Activated CD8-positive, alpha-beta T cell treated with anti-CD3 and anti-CD28 coated beads for 36 hours (primary cell): ENCODE data around the gene C1orf21. TPM values are rescaled to one million over a fixed set of nuclear protein-coding genes. Genes with fewer than 3 reads are reported as not detected.

Source experiments
- ATAC-seq: fragments of 200-7000 bp; cut with Tn5 transposase; one replicate; pipeline ENCODE4 v1.10.0; 2021; ENCODE audit warnings: mild to moderate bottlenecking, moderate library complexity
- CTCF ChIA-PET: fragments of 350-600 bp; sonication (Branson Sonifier 250); formaldehyde crosslinking; loops from one replicate; lab custom pipeline; 2021; ENCODE audit warnings: antibody characterized with exemption; lab: Charles Lee
- POLR2A ChIA-PET: fragments of 350-600 bp; sonication (Branson Sonifier 250); formaldehyde crosslinking; loops from one replicate; lab custom pipeline; 2021; ENCODE audit warnings: antibody characterized with exemption; lab: Charles Lee
- DNase-seq: peaks from one replicate; pipeline ENCODE4 v3.0.0-alpha.2; 2020
- H3K27ac Mint-ChIP-seq: one replicate; pipeline ENCODE4 v1.8.0; 2021; ENCODE audit warnings: mild to moderate bottlenecking, mixed read lengths
- H3K27me3 Mint-ChIP-seq: one replicate; pipeline ENCODE4 v1.8.0; 2021; ENCODE audit warnings: mixed read lengths
- H3K36me3 Mint-ChIP-seq: one replicate; pipeline ENCODE4 v1.8.0; 2021; ENCODE audit warnings: low read depth, mixed read lengths
- H3K4me1 Mint-ChIP-seq: one replicate; pipeline ENCODE4 v1.8.0; 2021; ENCODE audit warnings: low read depth, mixed read lengths
- H3K4me3 Mint-ChIP-seq: one replicate; pipeline ENCODE4 v1.8.0; 2021; ENCODE audit warnings: mild to moderate bottlenecking, moderate library complexity, mixed read lengths
- H3K9me3 Mint-ChIP-seq: one replicate; pipeline ENCODE4 v1.8.0; 2021; ENCODE audit warnings: mixed read lengths
- CTCF ChIP-seq: fragments of 200-600 bp; IDR thresholded peaks from one replicate; pipeline ENCODE4 v1.8.0; 2022; ENCODE audit warnings: antibody characterized with exemption, mild to moderate bottlenecking
- intact Hi-C: fragments of 100-400 bp; cut with micrococcal nuclease; formaldehyde crosslinking; loops from one replicate; pipeline ENCODE4 v1.10.0; 2022
- total RNA-seq, 2 experiments: library from RNA; stranded (reverse); gene quantifications; one replicate each; pipeline ENCODE4 v1.2.3, GENCODE V29; 2021

Gene C1orf21
- total RNA-seq, 2 experiments from 2014 or later: 3.8 to 4.6 TPM

GRCh38 chr1:184437291-184437690 lies 50.5 kb downstream of the C1orf21 start:
- ChIA-PET CTCF (no interaction called here), POLR2A (no interaction called here)
- DNase-seq: no peak
- ATAC-seq: no peak
- Mint-ChIP-seq H3K27ac (no peak overlapping the region), H3K27me3 (no peaks in the 10 kb centered on the region), H3K4me1 (no peaks in the 10 kb centered on the region), H3K9me3 (no peaks in the 10 kb centered on the region), H3K4me3 (no peak overlapping the region), H3K36me3 (no peaks in the 10 kb centered on the region)
- intact Hi-C loops: no loop called here
- no peak for TF ChIP-seq CTCF

DNA sequence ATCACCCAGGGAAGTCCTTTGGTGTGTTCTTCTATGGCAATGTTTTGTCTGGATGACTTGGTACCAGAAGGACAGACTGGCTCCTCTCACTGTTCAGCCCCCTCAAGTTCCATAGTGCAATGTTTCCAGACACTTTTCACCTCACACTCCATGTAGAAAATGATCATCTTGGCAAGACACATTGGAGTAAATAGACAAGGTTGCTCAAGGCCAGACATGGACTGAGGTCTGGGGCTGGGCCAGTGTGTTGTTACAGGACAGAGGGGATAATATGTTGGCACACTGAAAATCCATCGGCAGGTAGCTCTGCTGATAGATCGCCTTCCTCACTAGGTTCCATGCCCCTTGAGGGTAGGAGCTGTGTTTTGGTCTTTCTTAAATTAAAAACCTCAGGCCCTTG lies 51.5 kb downstream of the C1orf21 start:
- Mint-ChIP-seq H3K9me3 (no peaks in the 10 kb centered on the region), H3K4me3 (no peak overlapping the region), H3K36me3 (no peaks in the 10 kb centered on the region), H3K27ac (no peak overlapping the region), H3K27me3 (no peaks in the 10 kb centered on the region), H3K4me1 (no peaks in the 10 kb centered on the region)
- POLR2A ChIA-PET: no interaction called here
- intact Hi-C loops: no loop called here
- no peak for ATAC-seq
- TF ChIP-seq CTCF: no peak
- DNase-seq: no peak
- CTCF ChIA-PET: no interaction called here

- intact Hi-C loops: no loop called here
- CTCF ChIA-PET: interaction anchor here (0.8 kb wide), 1 partner anchor 104 kb away, joined by 3 read pairs; no protein-coding TSS in a partner anchor
These were observed 55.4 kb downstream of the C1orf21 start for GRCh38 chr1:184442260-184442659.

GRCh38 chr1:184443201-184443600 lies 56.4 kb downstream of the C1orf21 start:
- intact Hi-C loops: no loop called here
- H3K27ac Mint-ChIP-seq: no peak overlapping the region
- ChIA-PET POLR2A (no interaction called here), CTCF (no interaction called here)
- no peaks in the 10 kb centered on the region for H3K36me3 Mint-ChIP-seq
- TF ChIP-seq CTCF: no peak
- ATAC-seq (no peak), DNase-seq (no peak)
- no peaks in the 10 kb centered on the region for H3K27me3 Mint-ChIP-seq
- no peaks in the 10 kb centered on the region for H3K9me3 Mint-ChIP-seq
- H3K4me3 Mint-ChIP-seq: no peak overlapping the region
- H3K4me1 Mint-ChIP-seq: no peaks in the 10 kb centered on the region

More at GRCh38 chr1:184442260-184442659, 55.4 kb downstream of the C1orf21 start:
- POLR2A ChIA-PET: no interaction called here
- no peaks in the 10 kb centered on the region for H3K27me3 Mint-ChIP-seq
- H3K4me3 Mint-ChIP-seq: no peak overlapping the region
- no peaks in the 10 kb centered on the region for H3K36me3 Mint-ChIP-seq
- ATAC-seq (no peak), DNase-seq (no peak)
- no peaks in the 10 kb centered on the region for H3K4me1 Mint-ChIP-seq
- no peaks in the 10 kb centered on the region for H3K9me3 Mint-ChIP-seq
- TF ChIP-seq CTCF: no peak
- no peak overlapping the region for H3K27ac Mint-ChIP-seq

GRCh38 chr1:184443624-184444023 lies 56.8 kb downstream of the C1orf21 start:
- no peaks in the 10 kb centered on the region for H3K36me3 Mint-ChIP-seq
- no peak for DNase-seq
- ChIA-PET CTCF (no interaction called here), POLR2A (no interaction called here)
- no peak overlapping the region for H3K27ac Mint-ChIP-seq
- ATAC-seq: no peak
- TF ChIP-seq CTCF: no peak
- no peaks in the 10 kb centered on the region for H3K27me3 Mint-ChIP-seq
- H3K9me3 Mint-ChIP-seq: no peaks in the 10 kb centered on the region
- H3K4me3 Mint-ChIP-seq: no peak overlapping the region
- H3K4me1 Mint-ChIP-seq: no peaks in the 10 kb centered on the region
- intact Hi-C loops: no loop called here
